ENCODE measurements around the gene ZNG1F.
"Not testable (repeated sequence)": the region's sequence is repeated elsewhere in the genome, so short reads cannot be mapped to it uniquely, and the experiment has no call there.

Gene ZNG1F

DNA sequence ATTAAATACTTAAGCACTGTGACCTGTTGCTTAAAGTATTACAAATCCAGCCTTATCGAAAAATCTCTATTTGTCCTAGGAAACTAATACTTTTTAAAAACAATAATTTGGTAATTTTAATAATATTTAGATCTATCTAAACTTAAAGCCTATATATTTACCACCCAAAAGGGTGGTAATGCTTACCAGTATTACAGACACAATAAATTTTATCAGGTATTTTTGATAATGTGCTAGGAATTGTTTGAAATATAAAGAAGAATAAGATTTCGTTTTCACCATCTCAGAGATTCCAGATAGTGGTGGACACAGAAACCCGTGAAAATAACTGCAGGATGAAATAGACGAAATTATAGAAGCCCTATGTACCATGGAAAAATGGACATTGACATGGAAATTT lies 68.4 kb downstream of the ZNG1F start:
- DNase-seq, result not testable (repeated sequence)

DNA sequence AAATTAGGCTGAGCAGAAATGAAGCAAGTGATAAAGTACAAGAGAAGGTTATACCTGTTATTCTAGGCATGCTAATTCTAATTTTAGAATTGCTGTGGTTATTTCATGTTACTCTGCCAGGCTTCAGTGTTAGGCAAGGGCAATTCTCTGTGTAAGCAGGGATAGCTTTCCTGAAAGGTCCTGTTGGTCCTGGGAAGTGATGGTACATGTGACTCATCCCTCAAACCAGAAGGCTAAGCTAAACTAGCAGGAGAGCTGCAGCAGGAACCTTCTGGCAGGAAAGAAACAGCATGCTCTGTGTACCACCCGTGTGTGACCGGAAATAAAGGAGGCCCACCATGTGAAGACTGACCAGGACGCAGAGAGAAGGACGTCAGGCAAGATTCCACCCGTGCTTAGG lies 69.4 kb downstream of the ZNG1F start:
- DNase-seq, result not testable (repeated sequence)

DNA sequence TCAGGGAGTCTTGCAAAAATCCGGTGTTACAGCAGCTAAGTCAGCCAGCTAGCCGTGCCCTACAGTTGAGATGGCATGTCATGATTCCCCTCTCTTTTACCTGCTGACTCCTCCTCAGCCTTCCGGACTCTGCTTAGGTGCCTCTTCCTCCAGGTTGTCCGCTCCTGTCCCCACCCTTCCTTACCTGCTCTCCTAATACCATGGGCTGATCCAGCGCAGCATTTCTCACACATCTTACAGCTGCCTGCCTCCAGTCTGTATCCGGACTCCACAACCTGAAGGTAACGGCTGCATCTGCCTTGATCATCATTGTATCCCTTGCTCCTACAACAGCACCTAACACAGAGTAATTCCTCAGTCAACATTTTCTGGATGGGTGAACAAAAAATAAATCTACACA lies 69.8 kb downstream of the ZNG1F start:
- DNase-seq, result not testable (repeated sequence)

DNA sequence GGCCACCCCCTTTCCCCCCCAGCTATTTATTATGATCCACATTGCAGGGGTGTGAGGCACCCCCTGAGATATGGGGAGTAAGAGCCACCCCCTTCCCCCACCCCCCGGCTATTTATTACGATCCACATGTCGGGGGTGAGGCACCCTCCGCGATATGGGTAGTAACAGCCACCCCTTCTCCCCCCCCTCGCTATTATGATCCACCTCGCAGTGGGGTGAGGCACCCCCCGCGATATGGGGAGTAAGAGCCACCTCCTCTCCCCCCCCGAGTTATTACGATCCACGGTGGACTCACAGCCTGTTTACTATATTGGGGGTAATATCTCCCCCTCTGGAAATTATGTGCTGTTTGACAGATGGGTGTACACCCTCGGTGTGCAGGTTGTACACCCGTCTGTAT lies 75.8 kb downstream of the ZNG1F start:
- DNase-seq, result not testable (repeated sequence)

DNA sequence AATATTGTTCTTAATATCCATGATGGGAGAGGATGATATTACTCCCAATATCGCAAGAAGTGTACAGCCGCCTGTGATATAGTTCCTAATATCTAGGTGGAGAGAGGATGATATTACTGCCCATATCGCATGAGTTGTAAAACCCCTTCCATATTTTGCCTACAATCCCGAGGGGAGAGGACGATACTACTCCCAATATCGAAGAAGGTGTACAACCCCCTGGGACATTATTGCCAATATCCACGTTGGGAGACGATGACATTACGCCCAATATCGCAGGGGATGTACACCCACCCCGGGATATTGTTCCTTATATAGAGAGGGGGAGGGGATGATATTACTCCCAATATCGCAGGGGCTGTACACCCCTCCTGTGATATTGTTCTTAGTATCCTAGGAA lies 77.7 kb downstream of the ZNG1F start:
- not testable (repeated sequence) for DNase-seq

DNA sequence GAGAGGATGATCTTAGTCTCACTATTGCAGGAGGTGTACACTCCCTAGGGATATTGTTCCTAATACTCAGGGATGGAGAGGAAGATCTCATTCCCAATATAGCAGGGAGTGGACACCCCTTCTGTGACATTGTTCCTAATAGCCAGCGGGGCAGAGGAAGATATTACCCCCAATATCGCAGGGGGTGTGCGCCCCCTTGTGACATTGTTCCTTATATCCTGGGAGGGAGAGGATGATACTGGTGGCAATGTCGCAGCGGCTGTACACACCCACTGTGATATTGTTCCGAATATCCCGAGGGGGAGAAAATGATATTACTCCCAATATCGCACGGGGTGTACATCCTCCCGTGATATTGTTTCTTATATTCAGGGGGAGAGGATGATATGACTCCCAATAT lies 78.2 kb downstream of the ZNG1F start:
- DNase-seq, result not testable (repeated sequence)

DNA sequence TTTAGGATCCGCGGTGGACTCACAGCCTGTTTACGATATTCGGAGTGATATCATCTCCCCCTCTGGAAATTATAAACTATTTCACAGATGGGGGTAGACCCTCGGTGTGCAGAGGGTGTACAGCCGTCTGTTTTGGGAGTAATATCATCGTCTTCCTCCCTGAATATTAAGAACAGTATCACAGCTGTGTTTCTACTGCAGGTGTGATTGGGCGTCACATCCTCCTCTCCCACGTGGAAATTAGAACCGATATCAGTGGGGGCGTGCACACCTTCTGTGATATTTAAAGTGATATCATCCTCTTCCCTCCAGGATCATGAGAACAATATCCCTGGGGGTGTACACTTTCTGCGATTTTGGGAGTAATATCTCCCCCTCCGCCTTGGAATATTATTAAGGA lies 79.9 kb downstream of the ZNG1F start:
- DNase-seq, result not testable (repeated sequence)

DNA sequence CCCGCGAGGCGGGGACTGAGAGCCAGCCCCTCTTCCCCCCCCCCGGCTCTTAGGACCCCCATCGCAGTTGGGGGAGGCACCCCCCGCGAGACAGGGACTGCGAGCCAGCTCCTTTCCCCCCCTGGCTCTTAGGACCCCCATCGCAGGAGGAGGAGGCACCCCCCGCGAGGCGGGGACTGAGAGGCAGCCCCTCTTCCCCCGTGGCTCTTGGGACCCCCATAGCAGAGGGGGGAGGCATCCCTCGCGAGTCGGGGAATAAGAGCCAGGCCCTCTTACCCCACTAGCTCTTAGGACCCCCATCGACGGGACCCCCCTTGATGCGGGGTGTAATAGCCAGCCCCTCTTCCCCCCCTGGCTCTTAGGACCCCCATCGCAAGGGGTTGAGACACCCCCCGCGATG lies 80.3 kb downstream of the ZNG1F start:
- not testable (repeated sequence) for DNase-seq

DNA sequence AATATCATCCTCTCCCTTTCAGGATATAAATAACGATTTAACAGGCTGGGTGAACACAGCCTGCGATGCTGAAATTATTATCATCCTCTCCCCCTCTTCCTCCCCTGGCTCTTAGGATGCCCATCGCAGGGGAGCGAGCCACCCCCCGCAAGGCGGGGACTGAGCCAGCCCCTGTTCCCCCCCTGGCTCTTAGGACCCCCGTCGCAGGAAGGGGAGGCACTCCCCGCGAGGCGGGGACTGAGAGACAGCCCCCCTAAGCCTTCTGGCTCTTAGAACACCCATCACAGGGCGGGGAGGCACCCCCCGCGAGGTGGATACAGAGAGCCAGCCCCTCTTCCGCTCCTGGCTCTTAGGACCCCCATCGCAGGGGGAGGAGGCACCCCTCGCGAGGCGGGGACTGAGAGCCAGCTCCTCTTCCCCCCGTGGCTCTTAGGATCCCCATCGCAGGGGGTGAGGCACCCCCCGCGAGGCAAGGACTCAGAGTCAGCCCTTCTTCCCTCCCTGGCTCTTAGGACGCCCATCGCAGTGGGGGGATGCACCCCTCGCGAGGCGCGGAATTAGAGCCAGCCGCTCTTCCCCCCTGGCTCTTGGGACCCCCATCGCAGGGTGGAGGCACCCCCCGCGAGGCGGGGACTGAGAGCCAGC lies 82.5 kb downstream of the ZNG1F start:
- DNase-seq, result not testable (repeated sequence)

DNA sequence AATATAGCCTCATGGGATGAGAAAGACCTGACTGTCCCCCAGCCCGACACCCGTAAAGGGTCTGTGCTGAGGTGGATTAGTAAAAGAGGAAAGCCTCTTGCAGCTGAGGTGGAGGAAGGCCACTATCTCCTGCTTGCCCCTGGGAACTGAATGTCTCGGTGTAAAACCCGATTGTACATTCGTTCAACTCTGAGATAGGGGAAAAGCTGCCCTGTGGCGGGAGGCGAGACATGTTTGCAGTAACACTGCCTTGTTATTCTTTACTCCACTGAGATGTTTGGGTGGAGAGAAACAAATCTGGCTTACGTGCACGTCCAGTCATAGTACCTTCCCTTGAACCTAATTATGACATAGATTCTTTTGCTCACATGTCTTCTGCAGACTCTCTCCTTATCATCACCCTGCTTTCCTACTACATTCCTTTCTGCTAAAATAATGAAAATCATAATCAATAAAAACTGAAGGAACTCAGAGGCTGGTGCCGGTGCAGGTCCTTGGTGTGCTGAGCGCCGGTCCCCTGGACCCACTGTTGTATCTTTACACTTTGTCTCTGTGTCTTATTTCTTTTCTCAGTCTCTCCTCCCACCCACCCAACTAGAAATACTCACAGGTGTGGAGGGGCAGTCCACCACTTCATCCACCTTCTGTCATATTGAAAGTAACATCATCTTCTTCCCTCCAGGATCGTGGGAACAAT lies 83.4 kb downstream of the ZNG1F start:
- not testable (repeated sequence) for DNase-seq

DNA sequence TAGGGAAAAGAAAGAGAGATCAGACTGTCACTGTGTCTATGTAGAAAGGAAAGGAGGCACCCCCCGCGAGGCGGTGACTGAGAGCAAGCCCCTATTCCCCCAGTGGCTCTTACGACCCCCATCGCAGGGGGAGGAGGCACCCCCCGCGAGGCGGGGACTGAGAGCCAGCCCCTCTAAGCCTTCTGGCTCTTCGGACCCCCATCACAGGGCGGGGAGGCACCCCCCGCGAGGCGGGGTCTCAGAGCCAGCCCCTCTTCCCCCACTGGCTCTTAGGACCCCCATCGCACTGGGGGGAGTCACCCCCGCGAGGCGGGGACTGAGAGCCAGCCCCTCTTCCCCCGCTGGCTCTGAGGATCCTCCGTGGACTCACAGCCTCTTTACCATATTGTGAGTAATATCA lies 84.6 kb downstream of the ZNG1F start:
- not testable (repeated sequence) for DNase-seq

DNA sequence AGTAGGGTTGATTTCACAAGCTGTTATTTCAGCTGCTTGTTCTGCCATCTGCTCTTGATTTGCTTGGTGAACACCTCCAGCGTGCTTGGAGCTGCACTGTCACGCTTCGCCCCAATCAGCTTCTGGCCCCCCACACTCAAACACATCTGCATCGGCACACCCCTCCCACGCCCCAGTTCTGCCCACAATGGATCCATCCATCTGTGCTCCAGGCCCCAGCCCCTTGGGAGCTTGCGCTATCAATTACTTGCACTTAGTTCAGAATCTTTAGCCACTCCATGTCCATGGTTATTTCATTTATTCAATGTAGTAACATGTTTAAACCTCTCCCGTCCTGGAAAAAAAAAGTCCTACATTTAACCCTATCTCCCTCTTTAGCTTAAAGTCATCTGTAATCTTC lies 88.6 kb downstream of the ZNG1F start:
- DNase-seq, result not testable (repeated sequence)

DNA sequence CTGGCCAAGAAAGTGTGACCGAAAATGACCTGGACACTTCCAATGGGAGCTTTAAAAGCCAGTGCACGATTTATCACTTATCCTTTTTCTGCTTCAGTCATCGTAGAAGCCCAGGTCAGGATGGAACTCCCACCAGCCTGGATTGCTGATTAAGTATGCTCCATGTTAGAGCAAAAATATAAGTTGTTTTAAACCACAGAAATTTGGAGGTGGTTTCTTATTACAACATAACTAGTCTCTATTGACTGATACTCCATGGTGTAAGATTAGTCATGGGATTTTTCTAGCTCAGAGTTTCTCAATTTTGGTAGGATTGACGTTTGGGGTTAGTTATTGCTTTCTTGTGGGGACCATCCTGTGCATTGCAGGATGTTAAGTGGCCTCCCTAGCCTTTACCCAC lies 90.4 kb downstream of the ZNG1F start:
- not testable (repeated sequence) for DNase-seq

DNA sequence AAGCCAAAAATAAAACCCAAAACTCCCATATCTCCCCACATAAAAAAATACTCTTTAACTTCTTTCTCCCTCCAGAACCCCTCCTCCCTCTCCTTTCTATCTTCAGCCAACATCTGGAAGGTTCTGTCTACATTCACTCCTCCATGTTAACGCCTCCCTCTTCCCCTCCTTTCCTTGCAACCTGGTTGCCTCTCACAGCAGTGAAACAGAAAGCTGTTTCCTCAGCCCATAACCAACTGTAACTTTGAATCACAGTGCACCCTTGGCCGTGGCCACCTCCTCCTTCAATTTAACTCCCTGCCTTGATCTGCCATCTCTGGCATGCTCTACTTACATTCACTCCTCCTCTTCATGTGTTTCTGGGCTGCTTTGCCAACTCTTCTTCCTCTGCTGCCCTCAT lies 94.1 kb downstream of the ZNG1F start:
- not testable (repeated sequence) for DNase-seq

DNA sequence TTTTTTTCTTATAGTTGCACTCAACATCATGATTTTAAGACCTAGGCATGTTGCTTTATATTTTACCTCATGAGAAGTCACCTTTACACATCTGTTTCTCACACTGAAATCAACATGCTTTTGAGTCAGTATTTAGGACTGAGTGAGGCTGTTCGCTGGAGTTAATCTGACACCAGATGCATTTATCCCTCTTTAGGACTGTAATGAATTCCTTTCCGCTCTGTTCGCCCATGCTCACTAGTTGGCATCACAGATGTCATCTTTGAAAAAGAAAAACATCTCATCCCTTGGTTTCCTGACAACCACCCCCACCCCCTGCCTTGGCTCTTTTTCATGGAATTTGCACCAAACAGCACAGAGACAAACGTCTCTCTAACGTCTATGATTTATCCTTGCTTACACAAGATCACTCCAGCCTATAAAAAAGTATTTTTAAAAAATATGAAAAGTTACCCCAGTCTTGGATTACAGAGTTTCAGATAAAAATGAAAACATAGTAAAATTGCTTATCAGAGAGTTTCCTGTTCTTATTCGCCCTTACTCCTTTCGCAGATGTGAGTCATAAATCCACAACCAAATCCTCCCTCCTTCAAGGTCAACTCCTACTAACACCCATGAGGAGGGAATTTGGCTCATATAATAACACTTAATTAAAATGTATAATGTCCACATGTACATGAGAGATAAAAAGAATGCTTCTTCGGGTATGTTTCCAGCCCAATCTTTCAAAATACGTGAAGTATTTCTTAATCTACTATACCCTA lies 94.9 kb downstream of the ZNG1F start:
- not testable (repeated sequence) for DNase-seq

DNA sequence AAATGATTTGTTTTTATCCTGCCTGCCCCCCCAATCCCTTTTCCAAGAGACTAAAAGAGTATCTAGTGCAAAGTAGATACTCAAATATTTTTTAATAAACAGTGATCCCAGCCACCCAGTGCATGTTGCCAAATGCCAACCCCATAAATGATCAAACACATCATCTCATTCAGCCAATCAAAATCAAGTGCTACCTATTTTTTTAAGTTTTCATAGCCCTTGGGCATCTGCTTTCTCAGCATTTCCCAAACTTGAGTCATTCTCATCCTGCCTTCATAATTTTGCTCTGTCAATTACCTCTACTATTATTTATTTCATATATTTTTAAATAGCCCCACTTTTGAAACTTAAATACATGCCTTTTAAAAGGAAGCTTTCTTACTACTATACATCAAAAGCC lies 98.2 kb downstream of the ZNG1F start:
- DNase-seq, result not testable (repeated sequence)

DNA sequence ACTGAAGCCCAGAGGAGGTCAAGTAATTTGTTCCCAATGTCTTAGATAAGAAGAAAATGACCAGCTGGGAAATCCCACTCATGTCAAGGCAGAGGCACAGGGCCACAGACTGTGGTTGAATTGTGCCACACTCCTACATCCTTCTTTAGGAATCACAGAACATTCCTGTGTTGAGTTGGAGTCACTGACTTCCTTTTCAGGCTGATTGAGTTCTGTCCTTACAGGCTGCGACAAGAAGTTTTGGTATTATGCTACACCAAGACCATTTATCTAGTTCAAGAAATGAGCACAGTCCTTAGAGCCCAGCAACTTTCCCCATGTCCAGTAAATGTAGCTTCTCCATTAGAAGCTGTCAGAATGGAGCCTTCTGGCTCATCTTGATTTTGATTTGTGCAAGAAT lies 98.7 kb downstream of the ZNG1F start:
- DNase-seq, result not testable (repeated sequence)

DNA sequence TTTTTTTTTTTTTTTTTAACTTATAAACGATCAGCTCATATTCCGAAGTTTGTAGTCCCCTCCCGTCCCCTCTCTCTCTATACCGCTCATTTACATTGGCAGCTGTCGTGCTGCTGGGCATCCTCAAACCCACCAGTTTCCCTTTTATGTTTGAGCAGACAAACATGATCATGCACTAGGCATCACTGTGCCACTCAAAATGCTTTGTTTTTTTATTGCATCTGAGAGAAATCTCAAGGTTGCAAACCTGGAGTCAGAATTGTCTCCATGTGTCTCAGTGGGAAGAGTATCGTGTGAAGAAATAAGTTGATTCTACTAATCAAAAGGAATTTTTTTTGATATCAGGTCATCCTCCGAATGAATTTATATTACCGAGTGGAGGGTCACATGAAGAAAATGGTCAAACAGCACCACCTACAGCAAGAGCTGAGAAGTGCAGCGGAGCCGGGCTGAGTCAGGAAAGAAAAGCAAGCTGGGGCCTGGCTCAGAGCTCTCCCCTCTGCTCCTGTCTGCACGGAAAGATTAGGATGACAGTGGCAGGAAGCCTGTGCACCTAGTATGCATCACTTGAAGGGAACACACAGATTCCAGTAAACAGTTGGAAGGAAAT lies 100.6 kb downstream of the ZNG1F start:
- DNase-seq, result not testable (repeated sequence)

DNA sequence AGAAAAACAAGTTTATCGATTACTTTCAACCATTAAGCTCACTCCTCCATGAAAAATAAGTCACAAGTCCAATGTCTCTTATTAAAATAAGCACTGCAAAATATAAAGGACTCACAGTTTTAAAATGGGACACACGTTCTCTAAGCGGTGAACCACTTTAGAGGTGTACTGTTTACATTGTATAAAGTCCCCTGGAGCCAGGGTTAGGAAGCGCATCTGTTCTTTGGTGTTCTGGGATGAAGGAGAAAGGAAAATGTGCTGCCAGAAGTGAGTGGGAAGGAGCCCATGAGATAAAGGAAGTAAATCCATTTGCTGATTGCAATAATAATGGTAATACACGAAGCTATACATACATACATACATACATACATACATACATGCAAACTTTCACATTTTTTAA lies 101.2 kb downstream of the ZNG1F start:
- not testable (repeated sequence) for DNase-seq

DNA sequence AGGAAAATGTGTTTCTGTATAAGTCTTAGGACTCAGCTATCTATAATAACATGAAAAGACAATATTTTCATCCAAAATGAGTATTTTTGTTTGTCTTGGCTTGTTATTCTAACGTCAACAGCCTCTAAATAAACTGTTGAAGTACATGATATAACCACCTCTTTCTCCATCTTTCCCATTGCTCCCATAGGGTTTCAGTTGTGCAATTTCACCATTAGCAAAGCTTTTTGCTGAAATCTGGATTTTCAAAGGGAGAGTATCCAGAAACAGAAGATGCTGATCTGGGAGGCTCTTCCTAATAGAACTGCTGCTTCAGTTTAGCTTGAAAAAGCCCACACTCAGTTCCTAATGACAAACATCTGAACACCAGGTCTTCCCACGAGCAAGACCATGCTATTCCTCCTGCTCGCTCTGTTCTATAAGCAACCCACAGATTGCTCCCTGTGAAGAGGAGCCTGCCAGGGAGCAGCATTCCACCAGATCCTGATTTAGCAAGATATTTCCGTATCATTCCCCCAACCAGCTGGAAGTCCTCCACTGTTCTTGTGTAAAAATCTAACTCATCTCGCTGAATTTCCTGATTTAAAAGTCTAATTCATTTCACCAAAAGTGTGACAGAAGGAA lies 101.8 kb downstream of the ZNG1F start:
- DNase-seq, result not testable (repeated sequence)

DNA sequence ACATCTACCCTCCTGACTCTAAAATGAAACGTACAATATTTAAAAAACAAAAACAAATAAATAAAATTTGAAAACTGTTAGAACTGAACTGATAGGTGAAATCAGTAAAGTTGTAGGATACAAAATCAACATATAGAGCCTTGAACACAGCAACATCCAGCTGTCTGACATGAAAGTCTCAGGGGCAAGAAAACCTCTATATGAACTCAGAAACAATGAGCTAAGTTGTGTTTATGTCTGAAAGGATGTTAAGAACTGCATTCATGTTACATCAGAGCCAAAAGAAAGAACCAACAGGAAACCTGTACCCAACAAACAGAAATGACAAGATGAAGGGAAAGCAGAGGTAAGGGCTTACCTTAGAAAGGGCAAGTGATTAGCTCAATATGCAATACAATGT lies 102.4 kb downstream of the ZNG1F start:
- DNase-seq, result not testable (repeated sequence)

DNA sequence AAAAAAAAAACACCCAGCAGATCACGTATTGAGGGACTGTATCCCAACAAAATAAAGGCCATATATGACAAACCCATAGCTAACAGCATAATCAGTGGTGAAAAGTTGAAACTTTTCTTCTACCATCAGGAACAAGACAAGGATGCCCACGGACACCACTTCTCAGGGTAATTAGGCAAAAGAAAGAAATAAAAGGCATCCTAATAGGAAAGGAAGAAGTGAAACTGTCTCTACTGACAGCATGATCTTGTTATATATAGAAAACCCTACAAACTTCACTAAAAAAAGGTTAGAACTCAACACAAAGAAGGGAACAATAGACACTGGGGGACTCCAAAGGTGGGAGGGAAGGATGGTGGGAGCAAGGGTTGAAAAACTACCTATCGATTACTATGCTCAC lies 102.9 kb downstream of the ZNG1F start:
- DNase-seq, result not testable (repeated sequence)

DNA sequence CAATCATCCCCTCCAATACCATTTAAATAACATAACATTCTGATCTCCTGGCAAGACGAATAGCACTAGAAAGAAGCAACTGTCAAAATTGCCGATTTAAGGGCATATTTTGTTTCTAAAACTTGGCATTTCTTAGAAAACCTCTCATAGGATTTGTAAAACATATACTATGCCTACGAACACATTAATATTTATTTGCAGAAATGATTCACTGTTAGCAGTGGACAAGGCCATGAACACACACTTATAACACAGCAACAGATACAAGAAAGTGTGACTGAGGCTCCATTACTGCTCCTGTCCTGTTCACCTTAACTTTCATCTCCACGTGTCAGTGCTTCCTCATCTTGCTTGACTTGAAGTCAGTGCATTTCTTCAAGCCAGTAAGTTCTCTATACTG lies 106.8 kb downstream of the ZNG1F start:
- not testable (repeated sequence) for DNase-seq
